Urinary bladder (tissue), 4 donors: ENCODE measurements around the gene DENND1A. TPM values are rescaled to one million over a fixed set of nuclear protein-coding genes. Genes with fewer than 3 reads are reported as not detected.

Experiments used
- DNase-seq: peaks from one replicate; pipeline ENCODE4 v3.0.0-alpha.2; 2015; ENCODE audit errors: extremely low spot score
- H3K27ac ChIP-seq: one replicate; pipeline ENCODE4 v1.5.1; 2013; ENCODE audit warnings: low read depth, mild to moderate bottlenecking, moderate library complexity
- H3K36me3 ChIP-seq: one replicate; pipeline ENCODE4 v1.6.1; 2013; ENCODE audit warnings: mild to moderate bottlenecking, moderate library complexity; ENCODE audit not compliant: insufficient read depth
- H3K4me1 ChIP-seq: one replicate; pipeline ENCODE4 v1.6.1; 2013; ENCODE audit warnings: mild to moderate bottlenecking, moderate library complexity; ENCODE audit not compliant: insufficient read depth
- H3K4me3 ChIP-seq: one replicate; pipeline ENCODE4 v1.5.1; 2013; ENCODE audit warnings: low read depth, low read length
- WGBS: extraction: QIAGEN DNeasy Blood & Tissue Kit; methylation state at CpG from one replicate; pipeline ENCODE4 v1.1.7; 2013; 5-methylcytosine and 5-hydroxymethylcytosine counted together
- polyA plus RNA-seq: library from polyadenylated mRNA; stranded (reverse); fragments of 200-250 nt; gene quantifications from one replicate; pipeline ENCODE4 v1.2.3, GENCODE V29; 2013
- total RNA-seq: library from RNA; depleted of rRNA; stranded (reverse); fragments of >200 nt; gene quantifications from one replicate; pipeline ENCODE4 v1.2.3, GENCODE V29; 2014
- donor health status: healthy with polysubstance abuse.
- donor health status: healthy.

DENND1A gene
- total and polyA plus RNA-seq, 2 donors: 14.8 to 20.2 TPM

DNA sequence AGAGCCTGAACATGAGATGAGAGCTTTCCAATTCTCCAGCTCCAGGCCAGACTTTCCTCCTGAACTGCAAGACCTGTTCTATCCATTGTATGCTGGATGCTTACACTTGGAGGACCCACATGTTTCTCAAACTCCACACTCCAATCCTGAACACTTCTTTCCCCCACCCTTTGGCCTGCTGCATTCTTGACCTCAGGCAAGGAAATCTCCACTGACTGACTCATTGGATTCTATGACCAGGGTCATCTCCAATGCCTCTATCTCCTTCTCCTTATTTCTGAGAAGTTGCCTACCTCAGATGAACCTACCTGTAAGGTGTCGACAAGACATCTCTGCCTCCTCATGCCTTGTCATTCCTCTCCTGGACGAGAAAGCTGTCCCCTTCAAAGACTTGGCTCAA, 420.3 kb downstream of the DENND1A start:
- Histone ChIP-seq H3K36me3 (no peaks in the 10 kb centered on the region), H3K4me1 (no peaks in the 10 kb centered on the region), H3K27ac (no peak overlapping the region), H3K4me3 (no peak overlapping the region)
- 92% methylated on average over 2 of the region's 2 CpGs for WGBS
- DNase-seq: no peak

DNA sequence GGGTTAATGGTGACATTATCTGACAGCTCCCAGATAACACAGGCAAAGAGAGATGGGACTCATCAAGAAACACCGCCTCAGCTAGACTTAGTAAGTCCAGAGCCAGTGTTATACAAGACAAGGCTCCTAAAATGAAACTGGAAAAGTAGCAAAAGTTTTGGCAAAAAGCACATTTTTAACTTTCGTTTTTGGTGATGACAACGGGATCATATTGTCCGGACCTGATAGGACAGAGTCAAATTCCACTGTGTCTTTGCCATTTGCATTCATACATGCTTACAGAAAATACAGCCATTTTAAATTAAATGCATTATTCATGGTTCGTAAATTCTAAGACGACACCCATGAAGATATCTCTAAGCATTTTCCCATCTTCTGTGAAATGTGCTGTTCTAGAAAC, 421.9 kb downstream of the DENND1A start:
- H3K4me3 ChIP-seq: peak overlapping the region; percentile 20
- H3K27ac ChIP-seq: no peak overlapping the region
- H3K4me1 ChIP-seq: no peaks in the 10 kb centered on the region
- 52% methylated on average over 6 of the region's 6 CpGs for WGBS
- no peak for DNase-seq
- no peaks in the 10 kb centered on the region for H3K36me3 ChIP-seq

DNA sequence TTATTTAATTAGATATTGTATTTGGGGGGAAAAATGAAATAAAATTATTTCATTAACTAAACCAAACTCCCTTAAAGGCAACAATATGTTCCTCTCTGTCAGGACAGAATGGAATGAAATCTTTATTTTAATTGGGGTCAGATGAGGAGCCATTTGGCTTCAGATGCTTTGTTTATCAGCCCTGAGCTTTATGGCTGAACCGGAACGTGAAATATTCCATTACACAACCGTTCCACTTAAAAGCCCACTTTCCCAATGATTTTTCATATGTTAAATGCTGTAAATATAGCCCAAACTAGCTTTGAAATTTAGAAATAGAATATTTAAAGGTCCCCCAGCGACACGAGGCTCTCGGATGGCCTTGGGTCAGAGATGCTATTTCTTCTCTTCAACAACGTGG, 424.4 kb downstream of the DENND1A start:
- no peak for DNase-seq
- Histone ChIP-seq H3K4me3 (no peak overlapping the region), H3K36me3 (no peaks in the 10 kb centered on the region), H3K4me1 (no peaks in the 10 kb centered on the region), H3K27ac (no peak overlapping the region)
- 39% methylated on average over 7 of the region's 7 CpGs for WGBS

DNA sequence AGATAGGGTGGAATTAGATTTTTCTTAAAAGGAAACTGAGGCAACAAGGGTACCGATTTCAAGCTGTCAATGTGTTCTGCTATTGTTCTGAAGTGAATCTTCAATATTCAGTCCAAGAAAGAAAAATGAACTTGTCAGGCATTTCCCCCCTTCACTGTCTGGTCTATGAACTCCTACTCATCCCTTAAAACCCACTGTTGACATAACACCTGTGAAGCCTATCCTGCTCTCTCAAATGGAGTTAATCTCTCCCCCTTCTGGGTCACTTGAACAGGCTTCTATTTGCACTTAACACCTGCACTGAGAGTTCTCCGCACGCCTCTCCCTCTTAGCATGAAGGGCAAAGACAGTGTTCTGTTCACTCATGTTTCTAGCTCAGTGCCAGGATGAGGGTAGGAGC, 429.6 kb downstream of the DENND1A start:
- no peak overlapping the region for H3K4me3 ChIP-seq
- 82% methylated on average over 3 of the region's 3 CpGs for WGBS
- DNase-seq: no peak
- H3K36me3 ChIP-seq: no peaks in the 10 kb centered on the region
- H3K4me1 ChIP-seq: no peaks in the 10 kb centered on the region
- no peak overlapping the region for H3K27ac ChIP-seq

DNA sequence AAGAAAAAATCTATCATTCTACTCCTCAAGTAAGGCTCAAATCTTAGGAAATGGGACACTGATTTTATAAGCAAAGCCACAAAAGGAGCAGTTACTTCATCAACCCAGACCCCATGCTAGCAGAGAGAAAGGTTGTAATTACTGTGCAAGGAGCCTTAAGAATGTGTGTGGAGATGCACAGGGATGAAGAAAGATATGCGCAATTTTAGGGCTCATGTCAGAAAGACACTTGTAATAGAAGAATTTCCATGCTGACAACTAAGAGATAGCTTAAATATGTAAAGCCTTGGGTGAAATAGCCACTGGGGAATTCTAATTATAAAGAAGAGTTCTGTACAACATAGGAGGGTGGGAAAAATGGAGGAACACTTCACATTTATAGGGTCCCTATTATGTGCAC, 432.1 kb downstream of the DENND1A start:
- 93% methylated on average over 1 of the region's 1 CpG for WGBS
- DNase-seq: no peak

DNA sequence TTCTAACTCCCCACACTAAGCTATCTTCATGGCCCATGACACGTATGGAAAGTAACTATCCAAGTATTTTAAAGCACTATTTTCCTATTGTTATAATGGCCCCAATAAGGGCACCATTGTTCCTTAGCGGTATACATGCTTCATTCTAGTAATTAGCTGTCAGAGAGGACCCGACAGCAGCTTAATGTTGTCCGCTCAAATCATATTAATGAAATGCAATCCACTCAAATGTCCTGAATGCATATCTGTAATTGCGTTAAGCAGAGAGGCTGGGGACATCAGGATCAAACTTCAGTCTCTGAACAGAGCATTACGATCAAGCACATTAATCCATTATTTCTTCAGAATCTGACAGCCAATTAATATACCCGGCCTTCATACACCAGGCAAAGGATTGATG, 434.2 kb downstream of the DENND1A start:
- no peak for DNase-seq
- H3K4me1 ChIP-seq: no peaks in the 10 kb centered on the region
- no peak overlapping the region for H3K27ac ChIP-seq
- WGBS: 93% methylated on average over 7 of the region's 7 CpGs
- H3K36me3 ChIP-seq: no peaks in the 10 kb centered on the region
- no peak overlapping the region for H3K4me3 ChIP-seq

More for the DNA sequence above, 432.1 kb downstream of the DENND1A start:
- Histone ChIP-seq H3K4me3 (no peak overlapping the region), H3K27ac (no peak overlapping the region), H3K4me1 (no peaks in the 10 kb centered on the region), H3K36me3 (no peaks in the 10 kb centered on the region)

DNA sequence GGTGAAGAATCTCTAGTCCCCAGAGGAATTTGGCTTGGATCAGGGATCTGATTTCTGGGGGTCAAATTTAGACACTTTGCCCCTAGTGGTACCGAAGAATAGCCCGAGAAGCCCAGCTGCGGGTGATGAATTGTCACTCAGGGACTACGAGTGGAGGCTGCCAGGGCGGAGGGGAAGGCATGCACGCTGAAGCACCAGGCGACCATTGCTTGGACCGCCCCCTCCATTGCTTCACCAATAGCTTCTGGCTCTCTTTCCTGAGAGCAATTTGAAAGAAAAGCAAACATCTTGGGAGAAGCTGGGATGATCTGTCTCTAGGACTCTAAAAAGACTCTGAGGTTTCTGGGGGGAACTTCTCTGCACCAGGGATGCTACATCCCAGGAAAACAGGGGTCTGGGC, 436.3 kb downstream of the DENND1A start:
- Histone ChIP-seq H3K4me3 (no peak overlapping the region), H3K4me1 (no peaks in the 10 kb centered on the region), H3K36me3 (no peaks in the 10 kb centered on the region), H3K27ac (no peak overlapping the region)
- DNase-seq: no peak
- WGBS: 76% methylated on average over 8 of the region's 8 CpGs

DNA sequence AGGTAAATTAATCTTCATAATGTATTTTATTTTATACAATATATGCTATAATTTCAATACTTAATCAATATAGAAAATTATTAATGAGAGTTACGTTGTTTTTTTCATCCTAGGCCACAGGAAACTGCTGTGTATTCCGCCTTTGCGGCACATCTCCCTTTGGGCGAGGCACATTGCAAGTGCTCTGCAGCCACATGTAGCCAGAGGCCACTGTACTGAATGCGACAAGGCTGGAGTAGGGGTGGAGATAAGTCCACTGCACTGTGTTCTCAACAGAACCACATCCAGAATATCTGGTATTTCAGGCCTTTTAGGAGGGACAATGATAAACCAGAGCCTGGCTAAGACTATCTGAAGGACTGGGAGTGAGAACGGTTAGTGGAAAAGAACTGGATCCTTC, 439.2 kb downstream of the DENND1A start:
- no peak for DNase-seq
- H3K4me3 ChIP-seq: no peak overlapping the region
- H3K4me1 ChIP-seq: no peaks in the 10 kb centered on the region
- 89% methylated on average over 6 of the region's 6 CpGs for WGBS
- H3K27ac ChIP-seq: no peak overlapping the region
- no peaks in the 10 kb centered on the region for H3K36me3 ChIP-seq

DNA sequence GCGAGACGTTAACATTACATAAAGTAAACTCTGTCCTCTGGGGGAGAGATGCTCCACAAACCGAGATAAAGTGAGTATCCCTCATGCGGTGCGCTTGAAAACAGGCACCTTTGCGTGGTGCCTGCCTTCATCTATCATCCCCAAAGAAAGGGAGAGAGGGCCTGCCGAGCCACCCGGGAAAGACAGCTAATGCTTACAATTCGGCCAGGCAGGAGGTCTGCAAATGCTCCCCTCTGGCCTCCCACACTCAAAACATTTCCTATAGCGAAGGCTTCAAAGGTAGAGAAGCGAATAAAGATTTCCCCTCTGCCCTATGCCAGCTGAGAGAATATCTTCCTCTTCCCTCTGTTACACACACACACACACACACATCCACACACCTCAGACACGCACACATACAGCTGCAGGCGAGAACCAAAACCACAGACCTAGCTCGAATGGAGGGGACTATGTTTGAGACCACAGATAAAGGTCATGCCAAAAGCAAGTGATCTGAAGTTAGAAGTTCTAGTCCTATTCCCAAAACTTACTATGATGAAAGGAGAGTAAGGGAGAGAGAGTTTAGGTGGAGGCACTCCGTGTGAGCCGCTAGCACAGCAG, 441.1 kb downstream of the DENND1A start:
- H3K4me3 ChIP-seq: no peak overlapping the region
- WGBS: 77% methylated on average over 16 of the region's 16 CpGs
- DNase-seq: no peak
- H3K27ac ChIP-seq: no peak overlapping the region
- no peaks in the 10 kb centered on the region for H3K4me1 ChIP-seq
- H3K36me3 ChIP-seq: no peaks in the 10 kb centered on the region

DNA sequence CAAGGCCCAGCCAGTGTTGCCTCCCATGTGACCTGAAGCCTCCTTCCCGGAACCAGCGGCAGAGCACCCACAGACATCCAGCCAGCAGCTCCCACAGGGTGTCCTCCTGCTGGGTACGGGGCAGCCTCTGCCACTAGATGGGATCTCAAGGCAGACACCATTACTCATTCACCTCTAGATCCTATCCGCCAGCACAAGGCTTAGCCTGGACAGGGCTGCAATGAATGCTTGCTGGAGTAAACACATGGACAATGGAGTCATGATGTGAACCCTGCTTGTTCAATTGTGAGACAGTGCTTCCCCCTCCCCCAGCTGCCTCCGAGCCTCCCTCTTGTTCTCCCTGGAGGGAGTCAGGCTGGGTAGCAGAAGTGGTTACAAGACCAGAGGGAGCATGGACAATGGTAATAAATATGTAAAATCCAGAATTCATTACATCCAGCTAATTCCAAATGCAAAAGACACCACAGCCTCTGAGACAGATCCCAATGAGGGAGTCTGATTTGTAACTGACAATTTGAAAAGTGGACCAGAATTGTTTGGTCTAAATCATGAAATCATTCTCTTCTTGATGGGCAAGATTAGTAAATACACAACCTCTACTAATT, 441.9 kb downstream of the DENND1A start:
- 96% methylated on average over 5 of the region's 5 CpGs for WGBS
- DNase-seq: no peak
- no peak overlapping the region for H3K27ac ChIP-seq
- no peak overlapping the region for H3K4me3 ChIP-seq
- no peaks in the 10 kb centered on the region for H3K36me3 ChIP-seq
- H3K4me1 ChIP-seq: no peaks in the 10 kb centered on the region

DNA sequence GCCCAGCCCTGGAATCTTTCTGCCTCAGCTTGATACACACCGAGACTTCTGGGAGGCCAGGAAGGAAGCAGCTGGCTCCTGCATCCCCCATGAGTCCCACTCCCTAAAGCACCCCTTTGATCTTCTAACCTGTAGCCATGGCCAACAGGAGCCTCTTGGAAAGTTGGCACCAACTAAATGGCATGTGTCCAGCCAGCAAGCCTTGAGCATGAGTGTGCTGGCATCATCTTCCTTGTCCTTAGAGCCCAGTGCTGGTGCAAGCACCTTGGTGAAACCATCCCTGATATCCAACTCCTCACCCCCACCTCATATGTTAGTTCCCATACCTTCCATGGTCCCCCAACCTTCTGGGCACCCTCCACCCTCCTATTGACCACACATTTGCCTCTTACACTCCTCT, 443.5 kb downstream of the DENND1A start:
- 83% methylated on average over 1 of the region's 1 CpG for WGBS
- Histone ChIP-seq H3K27ac (no peak overlapping the region), H3K36me3 (no peaks in the 10 kb centered on the region), H3K4me3 (no peak overlapping the region), H3K4me1 (no peaks in the 10 kb centered on the region)
- DNase-seq: no peak

DNA sequence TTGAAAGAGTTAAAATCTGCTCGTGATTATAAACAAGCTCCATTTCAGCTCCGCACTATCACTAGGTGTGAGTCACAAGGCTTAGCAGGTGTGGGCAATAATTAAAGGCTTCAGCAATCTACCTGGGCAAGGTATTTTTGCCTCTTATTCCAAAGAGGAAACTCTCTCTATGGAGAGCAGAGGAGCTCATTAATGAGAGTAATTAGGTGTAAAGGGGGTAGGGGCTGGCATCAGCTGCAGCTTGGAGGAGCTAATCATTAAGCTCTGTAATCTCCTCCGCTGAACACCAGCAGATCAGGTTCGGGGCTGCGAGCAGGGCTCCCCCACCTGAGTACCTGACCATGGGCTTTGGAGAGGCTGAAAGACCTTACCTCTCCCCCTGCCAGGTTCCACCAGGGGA, 444.7 kb downstream of the DENND1A start:
- 82% methylated on average over 5 of the region's 5 CpGs for WGBS
- no peak for DNase-seq
- no peak overlapping the region for H3K4me3 ChIP-seq
- H3K27ac ChIP-seq: no peak overlapping the region
- no peaks in the 10 kb centered on the region for H3K36me3 ChIP-seq
- H3K4me1 ChIP-seq: no peaks in the 10 kb centered on the region

DNA sequence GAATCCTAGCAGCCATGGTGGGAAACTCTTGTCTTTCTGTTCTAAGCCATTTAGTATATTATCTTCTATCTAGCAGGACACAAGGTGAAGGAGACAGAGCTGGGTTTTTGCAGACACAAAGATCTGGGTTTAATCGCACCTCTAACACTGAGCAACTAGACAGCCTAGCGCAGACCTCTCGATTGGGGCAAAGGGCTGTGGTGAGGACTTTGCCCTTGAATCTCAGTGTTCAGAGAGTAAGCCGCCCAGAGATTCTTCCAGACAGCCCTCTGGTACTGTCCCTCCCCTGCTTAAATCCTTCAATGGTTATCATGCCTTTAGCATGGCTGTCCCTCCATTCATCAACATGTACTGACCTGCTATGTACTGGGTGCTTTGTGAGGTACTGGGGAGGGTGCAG, 445.8 kb downstream of the DENND1A start:
- Histone ChIP-seq H3K36me3 (no peaks in the 10 kb centered on the region), H3K4me1 (no peaks in the 10 kb centered on the region), H3K4me3 (no peak overlapping the region), H3K27ac (no peak overlapping the region)
- no peak for DNase-seq
- WGBS: 92% methylated on average over 4 of the region's 4 CpGs

DNA sequence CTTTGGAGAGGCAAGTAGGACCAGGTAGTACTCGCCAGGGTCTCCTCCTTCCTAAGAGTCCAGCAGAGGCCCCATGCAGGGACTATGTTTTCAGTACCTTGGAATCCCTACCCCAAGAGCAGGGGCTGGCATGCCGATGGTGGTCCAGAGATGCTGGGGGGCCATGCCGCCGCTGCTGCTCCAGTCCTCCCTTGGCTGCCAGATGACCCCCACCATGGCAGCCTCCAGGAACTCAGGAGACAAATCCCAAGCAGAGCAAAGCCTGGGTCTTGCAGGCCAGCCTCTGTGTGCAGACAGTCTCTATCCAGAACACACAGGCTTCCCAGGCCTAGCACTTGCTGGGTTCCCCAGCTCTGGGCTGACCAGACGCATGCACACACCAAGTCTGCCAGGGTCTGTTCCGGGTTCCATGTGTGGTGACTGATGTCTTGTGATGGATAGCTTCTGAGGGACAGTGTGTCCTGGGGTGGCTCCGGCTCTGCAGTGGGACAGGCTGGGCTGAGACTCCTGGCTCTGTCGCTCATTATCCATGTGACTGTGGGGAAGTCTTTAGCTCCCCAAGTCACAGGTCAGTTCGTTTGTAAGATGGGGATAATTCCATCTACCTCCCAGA, 446.6 kb downstream of the DENND1A start:
- no peak overlapping the region for H3K4me3 ChIP-seq
- H3K36me3 ChIP-seq: no peaks in the 10 kb centered on the region
- no peak overlapping the region for H3K27ac ChIP-seq
- 94% methylated on average over 9 of the region's 9 CpGs for WGBS
- DNase-seq: no peak
- H3K4me1 ChIP-seq: no peaks in the 10 kb centered on the region
